ENCODE results near the gene NCK2. TPM values are rescaled to one million over a fixed set of nuclear protein-coding genes. Genes with fewer than 3 reads are reported as not detected.

NCK2 gene
- total RNA-seq, 6 experiments from 2014 or later = 18.6 to 20.2 (median 19.8) TPM

GRCh38 chr2:105875241-105875640 is 130.5 kb downstream of the NCK2 start:
- Mint-ChIP-seq H3K4me3 (no peak overlapping the region), H3K36me3 (ENCODE audit: low read depth) (peaks cover 27% of the 10 kb centered on the region), H3K27ac (no peak overlapping the region), H3K9me3 (peaks cover 21% of the 10 kb centered on the region), H3K27me3 (ENCODE audit: insufficient read depth) (no peaks in the 10 kb centered on the region; the same call in 1 of the 2 replicates), H3K4me1 (ENCODE audit: low read depth) (peaks cover 14% of the 10 kb centered on the region)
- DNase-seq = no peak
- TF ChIP-seq CTCF (IDR thresholded peaks at IDR 0.05) = no peak

- peaks cover 30% of the 10 kb centered on the region for H3K36me3 Mint-ChIP-seq (ENCODE audit: low read depth)
- no peaks in the 10 kb centered on the region; the same call in 1 of the 2 replicates for H3K27me3 Mint-ChIP-seq (ENCODE audit: insufficient read depth)
- no peak for TF ChIP-seq CTCF (IDR thresholded peaks at IDR 0.05)
- H3K4me1 Mint-ChIP-seq (ENCODE audit: low read depth) = peaks cover 14% of the 10 kb centered on the region
- H3K9me3 Mint-ChIP-seq = peaks cover 22% of the 10 kb centered on the region
- H3K27ac Mint-ChIP-seq = no peak overlapping the region
- no peak for DNase-seq
- no peak overlapping the region for H3K4me3 Mint-ChIP-seq
These were observed 131.5 kb downstream of the NCK2 start for GRCh38 chr2:105876191-105876590.

DNA sequence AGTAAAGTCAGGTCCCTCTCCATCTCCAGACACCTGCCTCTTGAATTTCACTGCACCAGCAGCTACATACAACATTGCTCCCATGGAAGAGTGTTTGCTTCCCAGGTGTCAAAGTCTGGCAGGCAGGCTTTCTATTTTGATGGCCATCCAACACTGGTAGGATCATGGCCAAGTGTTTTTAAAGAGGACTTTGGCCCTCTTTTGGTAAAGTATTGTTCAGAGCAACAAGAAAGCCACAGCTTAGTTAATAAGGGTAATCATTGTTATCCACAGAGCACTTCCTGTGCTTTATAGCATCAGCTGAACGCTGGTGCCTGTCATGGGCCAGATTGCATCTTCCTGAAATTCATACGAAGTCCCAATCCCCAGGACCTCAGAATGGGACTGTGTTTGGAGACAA is 133.2 kb downstream of the NCK2 start:
- Mint-ChIP-seq H3K36me3 (ENCODE audit: low read depth) (peaks cover 29% of the 10 kb centered on the region), H3K4me3 (no peak overlapping the region), H3K4me1 (ENCODE audit: low read depth) (peaks cover 14% of the 10 kb centered on the region), H3K27me3 (ENCODE audit: insufficient read depth) (no peaks in the 10 kb centered on the region; the same call in 1 of the 2 replicates), H3K27ac (no peak overlapping the region), H3K9me3 (peaks cover 22% of the 10 kb centered on the region)
- TF ChIP-seq CTCF (IDR thresholded peaks at IDR 0.05) = no peak
- DNase-seq = no peak

DNA sequence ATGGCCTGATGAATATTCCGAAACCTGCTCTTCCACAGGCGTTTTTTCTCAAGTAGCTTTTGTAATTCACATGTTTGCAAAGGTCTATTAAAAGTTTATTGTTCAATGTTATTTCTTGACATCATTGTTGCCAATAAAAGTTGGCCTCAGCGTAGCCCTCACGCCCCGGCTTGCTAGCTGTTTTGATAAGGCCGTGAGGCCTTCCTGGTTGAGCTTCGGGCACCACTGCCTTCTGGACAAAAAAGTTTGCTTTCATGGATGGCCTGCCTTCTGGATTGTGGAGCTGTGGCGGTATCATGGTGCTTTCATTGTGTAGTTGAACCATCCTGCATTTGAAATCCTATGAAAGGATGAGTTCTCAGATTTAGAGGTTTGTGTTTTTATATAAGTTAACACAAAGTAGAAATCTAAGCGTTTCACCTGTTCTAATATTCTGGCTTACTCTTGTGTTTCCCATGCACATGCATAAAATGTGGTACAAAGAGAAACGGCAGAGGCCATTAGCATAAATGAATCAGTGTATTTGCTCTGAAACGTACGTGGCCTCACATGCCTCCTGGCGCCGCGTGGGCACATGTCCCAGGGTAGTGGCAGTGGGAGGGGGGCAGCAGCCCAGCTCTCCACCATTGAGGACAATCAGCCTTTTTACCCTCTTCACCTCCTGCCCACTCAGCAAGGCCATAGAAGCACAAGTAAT is 134.5 kb downstream of the NCK2 start:
- Mint-ChIP-seq H3K27me3 (ENCODE audit: insufficient read depth) (no peaks in the 10 kb centered on the region; the same call in 1 of the 2 replicates), H3K4me3 (no peak overlapping the region), H3K27ac (no peak overlapping the region), H3K36me3 (ENCODE audit: low read depth) (peaks cover 29% of the 10 kb centered on the region), H3K4me1 (ENCODE audit: low read depth) (peaks cover 1% of the 10 kb centered on the region; the same call in 1 of the 2 replicates), H3K9me3 (peaks cover 22% of the 10 kb centered on the region)
- TF ChIP-seq CTCF (IDR thresholded peaks at IDR 0.05) = no peak
- no peak for DNase-seq

- DNase-seq = no peak
- H3K36me3 Mint-ChIP-seq (ENCODE audit: low read depth) = peaks cover 29% of the 10 kb centered on the region
- no peak overlapping the region for H3K4me3 Mint-ChIP-seq
- TF ChIP-seq CTCF (IDR thresholded peaks at IDR 0.05) = no peak
- H3K4me1 Mint-ChIP-seq (ENCODE audit: low read depth) = peaks cover 4% of the 10 kb centered on the region; the same call in 1 of the 2 replicates
- no peaks in the 10 kb centered on the region; the same call in 1 of the 2 replicates for H3K27me3 Mint-ChIP-seq (ENCODE audit: insufficient read depth)
- no peak overlapping the region for H3K27ac Mint-ChIP-seq
- peaks cover 22% of the 10 kb centered on the region for H3K9me3 Mint-ChIP-seq
These were observed 135.1 kb downstream of the NCK2 start for GRCh38 chr2:105879803-105880300.

All from HFFc6 (cell line).